C4-2B (cell line): ENCODE measurements around the gene ACAA2.

Experiments
- CTCF ChIP-seq: fragments of 450-650 bp; conservative IDR thresholded peaks from 2 replicates; pipeline ENCODE4 v1.5.1; 2017; ENCODE audit warnings: mild to moderate bottlenecking
- ZFX ChIP-seq: fragments of 450-650 bp; IDR thresholded peaks from 2 replicates; pipeline ENCODE4 v1.6.1; 2017

- TF ChIP-seq CTCF: no peak
- TF ChIP-seq ZFX: no peak
Observed at GRCh38 chr18:49745045-49746014, 68.0 kb downstream of the ACAA2 start.
